Body of pancreas (tissue), 4 donors: Measurements from ENCODE around the gene GORASP1. TPM values are rescaled to one million over a fixed set of nuclear protein-coding genes. Genes with fewer than 3 reads are reported as not detected.

ENCODE experiments used
- ATAC-seq: fragments of 150-250 bp; one replicate; pipeline ENCODE4 v1.9.1; 2016
- DNase-seq, 4 donors: peaks; one replicate each; pipeline ENCODE4 v3.0.0-alpha.2; 2019
- H3K27ac ChIP-seq, 4 donors: fragments of 200-600 bp; sonication (generic); 1 replicate in 3 of 4; 2 replicates in 1 of 4; pipeline versions ENCODE4 v1.5.1 to v1.6.1; 2016 to 2019; ENCODE audit warnings: mild to moderate bottlenecking in 1 of 4, mixed read lengths in 1 of 4, moderate library complexity in 1 of 4
- H3K27me3 ChIP-seq, 2 donors: fragments of 200-600 bp; sonication (generic); one replicate each; pipeline ENCODE4 v1.6.0; 2016; ENCODE audit warnings: mild to moderate bottlenecking in 1 of 2
- H3K36me3 ChIP-seq, 2 donors: fragments of 200-600 bp; sonication (generic); replicated peaks in 1 of 2; 2 replicates each; pipeline ENCODE4 v1.5.1; 2016; ENCODE audit warnings: low read depth in 2 of 2; ENCODE audit not compliant: insufficient read depth in 1 of 2
- H3K4me1 ChIP-seq: fragments of 200-600 bp; sonication (generic); one replicate; pipeline ENCODE4 v1.6.0; 2016
- H3K4me3 ChIP-seq, 2 donors: fragments of 200-600 bp; sonication (generic); 1 replicate in 1 of 2; 2 replicates in 1 of 2; pipeline ENCODE4 v1.5.1; 2016 to 2019
- H3K9me3 ChIP-seq, 3 donors: fragments of 200-600 bp; sonication (generic); 1 replicate in 2 of 3; 2 replicates in 1 of 3; pipeline ENCODE4 v1.5.1; 2016
- CTCF ChIP-seq, 7 experiments: fragments of 450-650 bp in 4 of 7; fragments of 200-600 bp in 3 of 7; sonication (generic) in 3 of 7; IDR thresholded peaks; one replicate each; pipeline ENCODE4 v1.5.1; 2016 to 2019; ENCODE audit warnings: antibody characterized with exemption in 7 of 7
- POLR2A ChIP-seq, 3 donors: fragments of 450-650 bp; IDR thresholded peaks; one replicate each; pipeline ENCODE4 v1.6.1; 2016; ENCODE audit warnings: antibody characterized with exemption in 3 of 3, mild to moderate bottlenecking in 2 of 3
- WGBS, 2 donors: methylation state at CpG; one replicate each; pipeline ENCODE4 v1.1.5; 2017; 5-methylcytosine and 5-hydroxymethylcytosine counted together
- intact Hi-C: fragments of 100-400 bp; cut with DNase I; formaldehyde crosslinking; loops from one replicate; pipeline ENCODE4 v1.15.1; 2023
- total RNA-seq, 2 donors: library from RNA; depleted of rRNA; stranded (reverse); fragments of >200 nt; gene quantifications; one replicate each; pipeline ENCODE4 v1.1.0, GENCODE V29; 2016

GORASP1 gene
- total RNA-seq, 2 donors from 2014 or later, result 38.4 to 53.1 TPM

GRCh38 chr3:39134305-39134704, 26.9 kb upstream of the GORASP1 start:
- 89 to 95% methylated on average over 6 to 7 of the region's 7 CpGs for WGBS, 2 donors
- Histone ChIP-seq H3K27me3 (no peaks in the 10 kb centered on the region), H3K36me3 (no peaks in the 10 kb centered on the region), H3K9me3 (no peaks in the 10 kb centered on the region), H3K4me3 (no peak overlapping the region), H3K4me1 (peaks cover 20% of the 10 kb centered on the region), H3K27ac (no peak overlapping the region)
- ATAC-seq, result no peak
- intact Hi-C loops, result no loop called here
- peak in 1 of 4 donors; percentile 0 for DNase-seq
- TF ChIP-seq CTCF (IDR thresholded peaks at IDR 0.05), result no peak
- no peak for TF ChIP-seq POLR2A (IDR thresholded peaks at IDR 0.05)

GRCh38 chr3:39133822-39134221, 26.4 kb upstream of the GORASP1 start:
- 76 to 91% methylated on average over 4 to 6 of the region's 6 CpGs for WGBS, 2 donors
- peaks cover 20% of the 10 kb centered on the region for H3K4me1 ChIP-seq
- no peak for ATAC-seq
- TF ChIP-seq POLR2A (IDR thresholded peaks at IDR 0.05) (no peak), CTCF (IDR thresholded peaks at IDR 0.05) (no peak)
- H3K4me3 ChIP-seq, result no peak overlapping the region
- H3K27me3 ChIP-seq, result no peaks in the 10 kb centered on the region
- no peak overlapping the region for H3K27ac ChIP-seq
- no peaks in the 10 kb centered on the region for H3K9me3 ChIP-seq
- no peaks in the 10 kb centered on the region for H3K36me3 ChIP-seq
- DNase-seq, result peak in 1 of 4 donors; percentile 2
- intact Hi-C loops, result no loop called here

- Histone ChIP-seq H3K36me3 (no peaks in the 10 kb centered on the region), H3K4me1 (peaks cover 20% of the 10 kb centered on the region), H3K9me3 (no peaks in the 10 kb centered on the region), H3K27ac (no peak overlapping the region), H3K27me3 (no peaks in the 10 kb centered on the region), H3K4me3 (no peak overlapping the region)
- intact Hi-C loops, result no loop called here
- DNase-seq (no peak), ATAC-seq (no peak)
- 100% methylated on average over 1 of the region's 1 CpG for WGBS, 2 donors
- TF ChIP-seq CTCF (IDR thresholded peaks at IDR 0.05) (no peak), POLR2A (IDR thresholded peaks at IDR 0.05) (no peak)
Observed at GRCh38 chr3:39133093-39133490, 25.7 kb upstream of the GORASP1 start.

- DNase-seq, result no peak
- intact Hi-C loops, result no loop called here
Observed at GRCh38 chr3:39132096-39133092, 25.0 kb upstream of the GORASP1 start.

More at GRCh38 chr3:39132096-39133092, 25.0 kb upstream of the GORASP1 start:
- no peak overlapping the region for H3K27ac ChIP-seq
- WGBS, 2 donors, result 67 to 78% methylated on average over 11 of the region's 11 CpGs
- no peak overlapping the region for H3K4me3 ChIP-seq
- ATAC-seq, result no peak
- H3K9me3 ChIP-seq, result no peaks in the 10 kb centered on the region
- H3K27me3 ChIP-seq, result no peaks in the 10 kb centered on the region
- TF ChIP-seq POLR2A (IDR thresholded peaks at IDR 0.05) (no peak), CTCF (IDR thresholded peaks at IDR 0.05) (no peak)
- no peaks in the 10 kb centered on the region for H3K36me3 ChIP-seq
- peaks cover 23% of the 10 kb centered on the region for H3K4me1 ChIP-seq
